ENCODE data around the gene GAP43. TPM values are rescaled to one million over a fixed set of nuclear protein-coding genes. Genes with fewer than 3 reads are reported as not detected.
A peak's percentile ranks its signal among the peaks of the same experiment; 100 is the strongest.

Gene GAP43
- total RNA-seq, 1 donor from 2014 or later: 0.21 TPM

- Histone ChIP-seq H3K4me3 (ENCODE audit: low read depth, low read length) (no peak overlapping the region), H3K27me3 (ENCODE audit: control insufficient read depth, insufficient read depth, low read length) (no peaks in the 10 kb centered on the region), H3K36me3 (ENCODE audit: control insufficient read depth, insufficient read depth, low read length) (no peaks in the 10 kb centered on the region)
- TF ChIP-seq CTCF (IDR thresholded peaks at IDR 0.05; ENCODE audit: insufficient read depth, low read length, poor library complexity, severe bottlenecking): no peak
- no peak for DNase-seq (ENCODE audit: low read depth)
These were observed 28.3 kb downstream of the GAP43 start for GRCh38 chr3:115651599-115651998.

- no peak for DNase-seq (ENCODE audit: low read depth)
- no peak overlapping the region for H3K4me3 ChIP-seq (ENCODE audit: low read depth, low read length)
- H3K27me3 ChIP-seq (ENCODE audit: control insufficient read depth, insufficient read depth, low read length): no peaks in the 10 kb centered on the region
- no peaks in the 10 kb centered on the region for H3K36me3 ChIP-seq (ENCODE audit: control insufficient read depth, insufficient read depth, low read length)
- no peak for TF ChIP-seq CTCF (IDR thresholded peaks at IDR 0.05; ENCODE audit: insufficient read depth, low read length, poor library complexity, severe bottlenecking)
These were observed 29.4 kb downstream of the GAP43 start for GRCh38 chr3:115652738-115653137.

- Histone ChIP-seq H3K36me3 (ENCODE audit: control insufficient read depth, insufficient read depth, low read length) (no peaks in the 10 kb centered on the region), H3K27me3 (ENCODE audit: control insufficient read depth, insufficient read depth, low read length) (no peaks in the 10 kb centered on the region), H3K4me3 (ENCODE audit: low read depth, low read length) (no peak overlapping the region)
- no peak for TF ChIP-seq CTCF (IDR thresholded peaks at IDR 0.05; ENCODE audit: insufficient read depth, low read length, poor library complexity, severe bottlenecking)
- DNase-seq (ENCODE audit: low read depth): no peak
These were observed 32.5 kb downstream of the GAP43 start for GRCh38 chr3:115655761-115656282.

- Histone ChIP-seq H3K4me3 (ENCODE audit: low read depth, low read length) (no peak overlapping the region), H3K36me3 (ENCODE audit: control insufficient read depth, insufficient read depth, low read length) (no peaks in the 10 kb centered on the region), H3K27me3 (ENCODE audit: control insufficient read depth, insufficient read depth, low read length) (no peaks in the 10 kb centered on the region)
- no peak for DNase-seq (ENCODE audit: low read depth)
- TF ChIP-seq CTCF (IDR thresholded peaks at IDR 0.05; ENCODE audit: insufficient read depth, low read length, poor library complexity, severe bottlenecking): no peak
These were observed 33.9 kb downstream of the GAP43 start for GRCh38 chr3:115657168-115657567.

- no peaks in the 10 kb centered on the region for H3K36me3 ChIP-seq (ENCODE audit: control insufficient read depth, insufficient read depth, low read length)
- peak overlapping the region; percentile 53 for H3K4me3 ChIP-seq (ENCODE audit: low read depth, low read length)
- H3K27me3 ChIP-seq (ENCODE audit: control insufficient read depth, insufficient read depth, low read length): no peaks in the 10 kb centered on the region
- no peak for DNase-seq (ENCODE audit: low read depth)
- TF ChIP-seq CTCF (IDR thresholded peaks at IDR 0.05; ENCODE audit: insufficient read depth, low read length, poor library complexity, severe bottlenecking): no peak
These were observed 34.7 kb downstream of the GAP43 start for GRCh38 chr3:115658032-115658336.
